ENCODE results near the gene MEGF6. TPM values are rescaled to one million over a fixed set of nuclear protein-coding genes. Genes with fewer than 3 reads are reported as not detected.

Gene MEGF6
- total and polyA plus RNA-seq, 4 donors: 17.7 to 54.2 (median 48.2) TPM

- no peaks in the 10 kb centered on the region for H3K9me3 ChIP-seq (ENCODE audit: control insufficient read depth in 4 of 4, insufficient read depth in 3 of 4, low read length in 3 of 4)
- no peak for TF ChIP-seq CTCF (IDR thresholded peaks at IDR 0.05; ENCODE audit: control extremely low read depth, extremely low read depth)
- 85 to 90% methylated on average over 12 of the region's 12 CpGs for WGBS, 2 donors
- ATAC-seq (ENCODE audit: insufficient read depth, low FRiP score) (no peak), DNase-seq (no peak)
- H3K36me3 ChIP-seq (ENCODE audit: control insufficient read depth in 4 of 4, insufficient read depth in 4 of 4, low read length in 4 of 4): no peaks in the 10 kb centered on the region
- H3K9ac ChIP-seq (ENCODE audit: insufficient read depth in 1 of 2, low read length in 2 of 2): no peak overlapping the region
- no peak overlapping the region for H3K27ac ChIP-seq (ENCODE audit: low read depth in 1 of 2, low read length in 1 of 2)
- H3K4me1 ChIP-seq (ENCODE audit: control insufficient read depth in 5 of 5, insufficient read depth in 5 of 5, low read length in 5 of 5): peaks cover 0 to 17% (median 7%) of the 10 kb centered on the region in 5 donors
- no peak overlapping the region for H3K4me3 ChIP-seq
- H3K27me3 ChIP-seq (ENCODE audit: control insufficient read depth in 3 of 3, insufficient read depth in 3 of 3, low read length in 2 of 3): peaks cover 0 to 3% (median 0%) of the 10 kb centered on the region in 3 donors
Observed at GRCh38 chr1:3456449-3456963, 154.8 kb downstream of the MEGF6 start.

GRCh38 chr1:3455670-3456448 lies 155.4 kb downstream of the MEGF6 start:
- Histone ChIP-seq H3K27ac (ENCODE audit: low read depth in 1 of 2, low read length in 1 of 2) (no peak overlapping the region), H3K9me3 (ENCODE audit: control insufficient read depth in 4 of 4, insufficient read depth in 3 of 4, low read length in 3 of 4) (no peaks in the 10 kb centered on the region), H3K9ac (ENCODE audit: insufficient read depth in 1 of 2, low read length in 2 of 2) (no peak overlapping the region), H3K4me1 (ENCODE audit: control insufficient read depth in 5 of 5, insufficient read depth in 5 of 5, low read length in 5 of 5) (peaks cover 0 to 17% (median 7%) of the 10 kb centered on the region in 5 donors), H3K36me3 (ENCODE audit: control insufficient read depth in 4 of 4, insufficient read depth in 4 of 4, low read length in 4 of 4) (no peaks in the 10 kb centered on the region), H3K27me3 (ENCODE audit: control insufficient read depth in 3 of 3, insufficient read depth in 3 of 3, low read length in 2 of 3) (peaks cover 0 to 3% (median 0%) of the 10 kb centered on the region in 3 donors), H3K4me3 (no peak overlapping the region)
- 92 to 93% methylated on average over 18 of the region's 18 CpGs for WGBS, 2 donors
- ATAC-seq (ENCODE audit: insufficient read depth, low FRiP score) (no peak), DNase-seq (no peak)
- TF ChIP-seq CTCF (IDR thresholded peaks at IDR 0.05; ENCODE audit: control extremely low read depth, extremely low read depth): no peak

GRCh38 chr1:3454811-3455618 lies 156.3 kb downstream of the MEGF6 start:
- ATAC-seq (ENCODE audit: insufficient read depth, low FRiP score) (no peak), DNase-seq (peak; percentile 39 to 61 (median 57))
- Histone ChIP-seq H3K4me3 (peak overlapping the region; percentile 47), H3K27ac (ENCODE audit: low read depth in 1 of 2, low read length in 1 of 2) (peak overlapping the region in 1 of 2 donors; percentile 29), H3K4me1 (ENCODE audit: control insufficient read depth in 5 of 5, insufficient read depth in 5 of 5, low read length in 5 of 5) (peaks cover 0 to 17% (median 7%) of the 10 kb centered on the region in 5 donors), H3K9me3 (ENCODE audit: control insufficient read depth in 4 of 4, insufficient read depth in 3 of 4, low read length in 3 of 4) (no peaks in the 10 kb centered on the region), H3K36me3 (ENCODE audit: control insufficient read depth in 4 of 4, insufficient read depth in 4 of 4, low read length in 4 of 4) (no peaks in the 10 kb centered on the region), H3K27me3 (ENCODE audit: control insufficient read depth in 3 of 3, insufficient read depth in 3 of 3, low read length in 2 of 3) (peaks cover 0 to 3% (median 0%) of the 10 kb centered on the region in 3 donors), H3K9ac (ENCODE audit: insufficient read depth in 1 of 2, low read length in 2 of 2) (no peak overlapping the region)
- TF ChIP-seq CTCF (IDR thresholded peaks at IDR 0.05; ENCODE audit: control extremely low read depth, extremely low read depth): no peak
- WGBS, 2 donors: 12 to 16% methylated on average over 31 to 46 of the region's 46 CpGs
